Loucy (cell line): ENCODE results near the gene KLRK1.

Source experiments
- CTCF ChIP-seq: fragments of 200-600 bp; sonication (generic); conservative IDR thresholded peaks from 2 replicates; pipeline ENCODE4 v1.5.1; 2014; ENCODE audit warnings: mild to moderate bottlenecking, antibody characterized with exemption, low read length
- EZH2phosphoT487 ChIP-seq: fragments of 200-600 bp; IDR thresholded peaks from 2 replicates; pipeline ENCODE4 v1.6.1; 2018; ENCODE audit warnings: antibody characterized with exemption, mild to moderate bottlenecking, moderate library complexity, borderline replicate concordance

GRCh38 chr12:10341892-10342509 is 47.8 kb downstream of the KLRK1 start:
- TF ChIP-seq CTCF (no peak), EZH2phosphoT487 (no peak)
